ENCODE results near the gene TMEM221. TPM values are rescaled to one million over a fixed set of nuclear protein-coding genes. Genes with fewer than 3 reads are reported as not detected.

The TMEM221 gene
- total and polyA plus RNA-seq, 9 of the 15 experiments (the other 6 are each of a cell fraction or from before 2014, with no cell fraction given) = 0.06 to 0.35 TPM; not detected in 7

- TF ChIP-seq NFIX (CRISPR knock-in tag; IDR thresholded peaks at IDR 0.05; ENCODE audit: low read depth) = no peak
- no peak for TF ChIP-seq CBX5 (IDR thresholded peaks at IDR 0.05; ENCODE audit: borderline replicate concordance, low read depth)
- TF ChIP-seq FOS (IDR thresholded peaks at IDR 0.05; ENCODE audit: extremely low read depth, insufficient read length) = peak; percentile 45
- TF ChIP-seq RBBP5 (IDR thresholded peaks at IDR 0.05; ENCODE audit: borderline replicate concordance, insufficient read depth, low read length, poor library complexity, severe bottlenecking) = peak; percentile 46
- TF ChIP-seq MAZ (CRISPR knock-in tag; conservative IDR thresholded peaks at IDR 0.05 in 1 of 2, IDR thresholded peaks at IDR 0.05 in 1 of 2) = peak; percentile 44 to 72; a peak in 3 of 4 replicates
- TF ChIP-seq ZNF212 (CRISPR knock-in tag; IDR thresholded peaks at IDR 0.05) = 0 out of 2 replicates have a peak, but pooled peaks have one; percentile 41
- TF ChIP-seq CREM (IDR thresholded peaks at IDR 0.05; ENCODE audit: low read depth) = peak; percentile 78
- no peak for TF ChIP-seq EP400 (IDR thresholded peaks at IDR 0.05)
- TF ChIP-seq ZNF217 (CRISPR knock-in tag; IDR thresholded peaks at IDR 0.05) = no peak
- TF ChIP-seq ZNF75A (CRISPR knock-in tag; IDR thresholded peaks at IDR 0.05) = no peak
- peak; percentile 95 for TF ChIP-seq ZBTB26 (CRISPR knock-in tag; IDR thresholded peaks at IDR 0.05)
- no peak for TF ChIP-seq NELFE (IDR thresholded peaks at IDR 0.05; ENCODE audit: insufficient read depth, insufficient read length)
- no peak for TF ChIP-seq COPS2 (conservative IDR thresholded peaks at IDR 0.05)
- TF ChIP-seq HNRNPH1 (optimal IDR thresholded peaks at IDR 0.05; ENCODE audit: low read depth, low read length) = no peak
- no peak for TF ChIP-seq BACH1 (tag; IDR thresholded peaks at IDR 0.05)
- peak; percentile 64; the same call in 1 of the 2 replicates for TF ChIP-seq GATAD2A (IDR thresholded peaks at IDR 0.05)
- TF ChIP-seq HIVEP1 (CRISPR knock-in tag; IDR thresholded peaks at IDR 0.05) = no peak
- TF ChIP-seq ADNP (tag; IDR thresholded peaks at IDR 0.05) = no peak
- TF ChIP-seq EGR1 (conservative IDR thresholded peaks at IDR 0.05) = peak; percentile 77
- no peak for TF ChIP-seq NCOA1 (IDR thresholded peaks at IDR 0.05; ENCODE audit: low read depth)
- TF ChIP-seq DEAF1 (CRISPR knock-in tag; IDR thresholded peaks at IDR 0.05) = no peak
- no peak for TF ChIP-seq STAG1 (CRISPR knock-in tag; IDR thresholded peaks at IDR 0.05; ENCODE audit: borderline replicate concordance)
Measured at GRCh38 chr19:17470068-17470841, 21.8 kb upstream of the TMEM221 start, which contains the start of gene SLC27A1 (continued).

Measured in K562 (cell line).